ENCODE measurements around the gene FNTB. TPM values are rescaled to one million over a fixed set of nuclear protein-coding genes. Genes with fewer than 3 reads are reported as not detected.
A peak's percentile ranks its signal among the peaks of the same experiment; 100 is the strongest.

The FNTB gene
- polyA plus RNA-seq, 3 donors: 12.3 to 14.2 (median 14.1) TPM

DNA sequence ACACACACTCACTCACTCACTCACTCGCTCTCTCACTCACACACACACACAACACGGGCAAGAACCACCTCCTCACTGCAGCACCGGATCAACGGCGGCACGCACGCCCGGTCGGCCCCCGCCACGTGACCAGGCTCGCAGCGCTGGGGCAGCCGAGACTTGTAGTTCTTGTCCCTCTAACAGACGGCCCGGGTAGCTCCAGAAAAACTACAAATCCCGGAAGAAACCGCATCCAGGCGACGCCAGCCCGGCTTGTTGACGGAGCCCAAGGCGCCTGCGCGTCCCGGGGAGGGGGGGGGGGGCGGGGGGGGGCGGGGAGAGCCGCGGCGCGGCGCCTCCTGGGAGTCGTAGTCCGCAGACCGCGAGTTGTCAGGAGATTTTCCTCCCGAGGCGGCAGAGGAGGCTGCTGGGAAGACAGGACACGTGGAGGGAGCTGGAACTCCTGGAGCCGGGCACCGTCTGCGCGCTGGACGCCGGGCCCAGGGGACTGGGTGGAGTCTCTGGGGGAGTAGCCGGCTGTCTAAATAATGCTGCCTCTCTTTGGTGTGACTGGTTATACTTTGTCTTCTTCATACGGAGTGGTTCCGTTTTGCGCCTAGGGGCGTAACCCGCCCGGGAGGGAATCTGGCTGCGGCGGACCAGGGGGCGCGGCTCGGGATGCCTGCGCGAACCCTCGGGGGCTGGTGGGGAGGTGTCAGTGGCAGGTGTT lies 115.9 kb downstream of the FNTB start, which contains the start of gene MAX:
Gene MAX (minus strand): TSS at position 77 of the 709 bp plus-strand sequence. CDS start 178 bp downstream, outside the sequence.
- WGBS (ENCODE audit: insufficient coverage): under 1% methylated on average over 42 of the region's 61 CpGs
- H4K20me1 ChIP-seq (ENCODE audit: insufficient read depth, low read length): peaks cover 9% of the 10 kb centered on the region
- Mint-ChIP-seq H3K36me3 (peaks cover 3 to 17% of the 10 kb centered on the region in 2 donors), H3K4me1 (peaks cover 35% of the 10 kb centered on the region), H3K27me3 (ENCODE audit: low read depth in 3 of 3) (no peaks in the 10 kb centered on the region), H3K9me3 (peaks cover 0 to 3% (median 0%) of the 10 kb centered on the region in 7 donors), H3K27ac (peak within 1 kb of the TSS; percentile 93 to 99 (median 97)), H3K4me3 (peak within 1 kb of the TSS; percentile 99)
- peak within 1 kb of the TSS; percentile 90 for H3K4me2 ChIP-seq (replicated peaks; ENCODE audit: extremely low read depth, low read length, poor library complexity, severe bottlenecking)
- H3K9me3 ChIP-seq (replicated peaks in 1 of 2; ENCODE audit: control insufficient read depth in 1 of 2, insufficient read depth in 1 of 2, low read length in 2 of 2): no peaks in the 10 kb centered on the region
- TF ChIP-seq, protein P1, sequence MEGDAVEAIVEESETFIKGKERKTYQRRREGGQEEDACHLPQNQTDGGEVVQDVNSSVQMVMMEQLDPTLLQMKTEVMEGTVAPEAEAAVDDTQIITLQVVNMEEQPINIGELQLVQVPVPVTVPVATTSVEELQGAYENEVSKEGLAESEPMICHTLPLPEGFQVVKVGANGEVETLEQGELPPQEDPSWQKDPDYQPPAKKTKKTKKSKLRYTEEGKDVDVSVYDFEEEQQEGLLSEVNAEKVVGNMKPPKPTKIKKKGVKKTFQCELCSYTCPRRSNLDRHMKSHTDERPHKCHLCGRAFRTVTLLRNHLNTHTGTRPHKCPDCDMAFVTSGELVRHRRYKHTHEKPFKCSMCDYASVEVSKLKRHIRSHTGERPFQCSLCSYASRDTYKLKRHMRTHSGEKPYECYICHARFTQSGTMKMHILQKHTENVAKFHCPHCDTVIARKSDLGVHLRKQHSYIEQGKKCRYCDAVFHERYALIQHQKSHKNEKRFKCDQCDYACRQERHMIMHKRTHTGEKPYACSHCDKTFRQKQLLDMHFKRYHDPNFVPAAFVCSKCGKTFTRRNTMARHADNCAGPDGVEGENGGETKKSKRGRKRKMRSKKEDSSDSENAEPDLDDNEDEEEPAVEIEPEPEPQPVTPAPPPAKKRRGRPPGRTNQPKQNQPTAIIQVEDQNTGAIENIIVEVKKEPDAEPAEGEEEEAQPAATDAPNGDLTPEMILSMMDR (IDR thresholded peaks at IDR 0.05): no peak
- H3K27ac ChIP-seq (ENCODE audit: low read depth in 1 of 2, low read length in 2 of 2): peak within 1 kb of the TSS; percentile 92 to 97
- peak within 1 kb of the TSS; percentile 88 to 94 (median 89) for H3K4me3 ChIP-seq (replicated peaks in 1 of 3; ENCODE audit: low read depth in 2 of 3, low read length in 3 of 3)
- H3K4me1 ChIP-seq (ENCODE audit: control insufficient read depth in 1 of 2, insufficient read depth in 2 of 2, low read length in 2 of 2): peaks cover 36 to 48% of the 10 kb centered on the region in 2 donors
- H3K9ac ChIP-seq (ENCODE audit: insufficient read depth, low read length, poor library complexity, severe bottlenecking): peak within 1 kb of the TSS; percentile 98
- peak; percentile 98 to 99 (median 98) for DNase-seq
- intact Hi-C loops (cut with micrococcal nuclease): loop anchor here (5.0 to 10.0 kb wide), 4 partner anchors 60 to 188 kb away; partner anchors contain the start of genes CHURC1 (in 2 of the 2) and FNTB (in 2 of the 2)
- H3K36me3 ChIP-seq (replicated peaks in 1 of 2; ENCODE audit: control insufficient read depth in 1 of 2, insufficient read depth in 2 of 2, low read length in 2 of 2): peaks cover 1 to 5% of the 10 kb centered on the region in 2 donors
- peak within 1 kb of the TSS; percentile 98 for H2AFZ ChIP-seq (ENCODE audit: insufficient read depth, low read depth, low read length, poor library complexity, severe bottlenecking)
- H3K27me3 ChIP-seq (ENCODE audit: control insufficient read depth in 2 of 2, insufficient read depth in 2 of 2, low read length in 2 of 2): no peaks in the 10 kb centered on the region
- H3K79me2 ChIP-seq (ENCODE audit: insufficient read depth, low read length): peaks cover 46% of the 10 kb centered on the region

DNA sequence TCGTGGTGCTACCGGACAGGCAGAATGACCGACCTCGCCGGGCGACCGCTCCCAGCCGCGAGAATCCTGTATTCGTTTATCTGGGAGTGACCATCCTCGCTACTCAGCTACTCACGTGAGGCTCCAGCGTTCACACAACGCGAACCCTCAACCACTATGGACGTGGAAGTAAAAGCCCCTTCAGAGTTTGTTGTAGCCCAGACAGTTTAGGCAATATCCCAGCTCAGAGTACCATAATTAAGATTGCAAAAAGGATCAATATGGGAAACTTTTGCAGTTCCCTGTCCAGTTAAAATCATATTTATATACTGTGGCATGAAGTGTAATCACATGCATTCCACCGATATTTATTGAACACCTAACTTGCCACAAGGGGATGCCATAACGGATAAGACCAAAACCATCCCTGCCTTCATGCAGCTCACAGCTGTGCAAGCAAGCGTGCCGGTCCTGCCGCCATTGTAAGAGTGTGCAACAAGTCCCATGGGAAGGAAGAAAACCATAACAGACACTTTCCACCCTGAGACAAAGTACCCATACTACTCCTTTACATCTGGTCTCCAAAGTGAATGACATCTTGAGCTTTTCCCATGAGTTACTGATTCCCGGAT lies 116.6 kb downstream of the FNTB start:
- intact Hi-C loops (cut with micrococcal nuclease): loop anchor here (5.0 to 10.0 kb wide), 4 partner anchors 61 to 188 kb away; partner anchors contain the start of genes CHURC1 (in 2 of the 2) and FNTB (in 2 of the 2)
- H3K9me3 Mint-ChIP-seq: peaks cover 0 to 3% (median 0%) of the 10 kb centered on the region in 7 donors

More for the DNA sequence above, 116.6 kb downstream of the FNTB start:
- Histone ChIP-seq H3K79me2 (ENCODE audit: insufficient read depth, low read length) (peaks cover 39% of the 10 kb centered on the region), H4K20me1 (ENCODE audit: insufficient read depth, low read length) (peaks cover 2% of the 10 kb centered on the region), H3K27ac (ENCODE audit: low read depth in 1 of 2, low read length in 2 of 2) (peak overlapping the region; percentile 79 to 92), H3K36me3 (replicated peaks in 1 of 2; ENCODE audit: control insufficient read depth in 1 of 2, insufficient read depth in 2 of 2, low read length in 2 of 2) (peaks cover 0 to 2% of the 10 kb centered on the region in 2 donors), H3K4me1 (ENCODE audit: control insufficient read depth in 1 of 2, insufficient read depth in 2 of 2, low read length in 2 of 2) (peaks cover 30 to 42% of the 10 kb centered on the region in 2 donors), H3K9me3 (replicated peaks in 1 of 2; ENCODE audit: control insufficient read depth in 1 of 2, insufficient read depth in 1 of 2, low read length in 2 of 2) (no peaks in the 10 kb centered on the region), H3K4me3 (replicated peaks in 1 of 3; ENCODE audit: low read depth in 2 of 3, low read length in 3 of 3) (peak overlapping the region; percentile 58 to 94 (median 88)), H3K27me3 (ENCODE audit: control insufficient read depth in 2 of 2, insufficient read depth in 2 of 2, low read length in 2 of 2) (no peaks in the 10 kb centered on the region), H3K4me2 (replicated peaks; ENCODE audit: extremely low read depth, low read length, poor library complexity, severe bottlenecking) (peak overlapping the region; percentile 90), H2AFZ (ENCODE audit: insufficient read depth, low read depth, low read length, poor library complexity, severe bottlenecking) (peak overlapping the region; percentile 98), H3K9ac (ENCODE audit: insufficient read depth, low read length, poor library complexity, severe bottlenecking) (peak overlapping the region; percentile 52)
- Mint-ChIP-seq H3K27me3 (ENCODE audit: low read depth in 3 of 3) (no peaks in the 10 kb centered on the region), H3K27ac (peak overlapping the region; percentile 80 to 98 (median 86)), H3K4me3 (peak overlapping the region; percentile 99), H3K36me3 (peaks cover 3 to 12% of the 10 kb centered on the region in 2 donors), H3K4me1 (peaks cover 30% of the 10 kb centered on the region)
- peak in 1 of 3 donors; percentile 12 for DNase-seq
- WGBS (ENCODE audit: insufficient coverage): 4% methylated on average over 9 of the region's 22 CpGs
- TF ChIP-seq, protein P1 (IDR thresholded peaks at IDR 0.05): no peak

All from CD14-positive monocyte (primary cell).